Panc1 (cell line): ENCODE data around the gene DNMT3A. TPM values are rescaled to one million over a fixed set of nuclear protein-coding genes. Genes with fewer than 3 reads are reported as not detected.

Source experiments
- ATAC-seq: fragments of 200-7000 bp; cut with Tn5 transposase; 2 replicates; pipeline ENCODE4 v1.9.1; 2020; ENCODE audit warnings: mild to moderate bottlenecking, moderate library complexity
- BruUV-seq: library from RNA; stranded (reverse); fragments of 400-500 nt; replicated peaks from 2 replicates; lab custom pipeline; 2021; lab: Mats Ljungman, UMichigan
- CTCF ChIA-PET: fragments of 300-600 bp; sonication (Branson Sonifier 250); formaldehyde crosslinking; loops from one replicate; lab custom pipeline; 2022; ENCODE audit warnings: antibody characterized with exemption; lab: Charles Lee
- POLR2A ChIA-PET: fragments of 300-600 bp; sonication (Branson Sonifier 250); formaldehyde crosslinking; loops from one replicate; lab custom pipeline; 2022; ENCODE audit warnings: antibody characterized with exemption; lab: Charles Lee
- DNase-seq: peaks from one replicate; pipeline ENCODE4 v3.0.0-alpha.2; 2010; ENCODE audit warnings: low read depth, low spot score
- H3K27ac ChIP-seq: 2 replicates; pipeline ENCODE4 v1.5.1; 2011; ENCODE audit warnings: mild to moderate bottlenecking, low read length, inconsistent platforms
- H3K27me3 ChIP-seq: fragments of 200-500 bp; sonication (Bioruptor generic); 2 replicates; pipeline ENCODE4 v1.6.0; 2014; ENCODE audit warnings: low read length, inconsistent platforms; ENCODE audit not compliant: control insufficient read depth, insufficient read depth
- H3K36me3 ChIP-seq: fragments of 200-500 bp; sonication (Bioruptor generic); 2 replicates; pipeline ENCODE4 v1.5.1; 2014; ENCODE audit warnings: inconsistent platforms, mild to moderate bottlenecking, low read length, moderate library complexity; ENCODE audit not compliant: control insufficient read depth, insufficient read depth
- H3K4me1 ChIP-seq: 2 replicates; pipeline ENCODE4 v1.5.1; 2011; ENCODE audit warnings: inconsistent platforms, mild to moderate bottlenecking, low read length, moderate library complexity; ENCODE audit not compliant: control insufficient read depth, insufficient read depth
- H3K4me3 ChIP-seq, 2 experiments: 2 replicates each; pipeline ENCODE4 v1.5.1; 2011 to 2012; ENCODE audit warnings: low read depth in 2 of 2, low read length in 2 of 2, mild to moderate bottlenecking in 2 of 2, inconsistent platforms in 1 of 2, moderate library complexity in 1 of 2
- H3K9me3 ChIP-seq: fragments of 200-500 bp; sonication (Bioruptor generic); 2 replicates; pipeline ENCODE4 v1.5.1; 2014; ENCODE audit warnings: low read depth, mild to moderate bottlenecking, inconsistent platforms, low read length, moderate library complexity; ENCODE audit not compliant: control insufficient read depth, insufficient read depth
- CTCF ChIP-seq: fragments of 450-650 bp; IDR thresholded peaks from 2 replicates; pipeline ENCODE4 v1.5.1; 2017; ENCODE audit warnings: mild to moderate bottlenecking
- POLR2AphosphoS5 ChIP-seq: IDR thresholded peaks from 2 replicates; pipeline ENCODE4 v1.6.1; 2012; ENCODE audit warnings: mild to moderate bottlenecking, low read depth, low read length, moderate library complexity
- REST ChIP-seq, 2 experiments: IDR thresholded peaks; 2 replicates each; pipeline ENCODE4 v1.6.1; 2011 to 2012; ENCODE audit warnings: low read depth in 2 of 2, control low read depth in 1 of 2, low read length in 1 of 2, mild to moderate bottlenecking in 1 of 2, moderate library complexity in 1 of 2; ENCODE audit not compliant: insufficient read depth in 1 of 2
- SIN3A ChIP-seq: IDR thresholded peaks from 2 replicates; pipeline ENCODE4 v1.6.1; 2012; ENCODE audit warnings: low read depth, mild to moderate bottlenecking, low read length, moderate library complexity, borderline replicate concordance; ENCODE audit not compliant: insufficient read depth
- TCF7L2 ChIP-seq: IDR thresholded peaks from 2 replicates; pipeline ENCODE4 v1.6.1; 2011; ENCODE audit warnings: mild to moderate bottlenecking, low read depth, low read length, inconsistent platforms
- in situ Hi-C: cut with HindIII; loops from 2 replicates; pipeline ENCODE4 v1.10.0; 2016; ENCODE audit warnings: low sequenced_read_pairs, low pct_unique_long_range_greater_than_20kb
- intact Hi-C: fragments of 100-400 bp; cut with micrococcal nuclease; formaldehyde crosslinking; loops from one replicate; pipeline ENCODE4 v1.10.0; 2022; ENCODE audit not compliant: unreplicated experiment
- total RNA-seq: library from RNA; stranded (reverse); gene quantifications from one replicate; pipeline ENCODE4 v1.2.1, GENCODE V29; 2021; ENCODE audit not compliant: unreplicated experiment

The DNMT3A gene
- total RNA-seq, 1 experiment from 2014 or later: 29.3 TPM

- Histone ChIP-seq H3K36me3 (peaks cover 3% of the 10 kb centered on the region; the same call in 1 of the 2 replicates), H3K4me3 (no peak overlapping the region), H3K4me1 (peaks cover 6% of the 10 kb centered on the region), H3K9me3 (no peaks in the 10 kb centered on the region), H3K27me3 (no peaks in the 10 kb centered on the region), H3K27ac (no peak overlapping the region)
- TF ChIP-seq REST (IDR thresholded peaks at IDR 0.05; ENCODE audit: insufficient read depth in 1 of 2, low read depth in 2 of 2, low read length in 1 of 2): no peak
- TF ChIP-seq TCF7L2: no peak
- TF ChIP-seq CTCF: no peak
- no peak for TF ChIP-seq POLR2AphosphoS5
- TF ChIP-seq SIN3A: no peak
- POLR2A ChIA-PET: interaction anchor here (0.8 kb wide), 1 partner anchor 228 kb away, joined by 6 read pairs; no protein-coding TSS in a partner anchor
- no peak for ATAC-seq
- DNase-seq: no peak
- intact Hi-C loops (no loop called here), in situ Hi-C loops (no loop called here)
- no TSS peak for BruUV-seq
- CTCF ChIA-PET: interaction anchor here (0.7 to 1.4 kb wide), 2 partner anchors 35 to 103 kb away, joined by 4 to 7 read pairs; no protein-coding TSS in a partner anchor
These were observed 111.4 kb downstream of the DNMT3A start for GRCh38 chr2:25230198-25230947.

- no TSS peak for BruUV-seq
- CTCF ChIA-PET: interaction anchor here (0.5 to 1.7 kb wide), 6 partner anchors 9 to 360 kb away, joined by 3 to 9 read pairs (median 7); no protein-coding TSS in a partner anchor
- intact Hi-C loops: no loop called here
These were observed 112.2 kb downstream of the DNMT3A start for GRCh38 chr2:25229279-25230197.

More at GRCh38 chr2:25229279-25230197, 112.2 kb downstream of the DNMT3A start:
- Histone ChIP-seq H3K27me3 (no peaks in the 10 kb centered on the region), H3K27ac (no peak overlapping the region), H3K4me3 (no peak overlapping the region), H3K9me3 (no peaks in the 10 kb centered on the region), H3K36me3 (peaks cover 2% of the 10 kb centered on the region; the same call in 1 of the 2 replicates), H3K4me1 (peaks cover 6% of the 10 kb centered on the region)
- ATAC-seq: peak; percentile 11; the same call in 1 of the 2 replicates
- in situ Hi-C loops: no loop called here
- DNase-seq: no peak
- POLR2A ChIA-PET: interaction anchor here (0.5 kb wide), 1 partner anchor 19 kb away, joined by 5 read pairs; no protein-coding TSS in a partner anchor
- no peak for TF ChIP-seq REST (IDR thresholded peaks at IDR 0.05; ENCODE audit: insufficient read depth in 1 of 2, low read depth in 2 of 2, low read length in 1 of 2)
- TF ChIP-seq CTCF: no peak
- no peak for TF ChIP-seq POLR2AphosphoS5
- no peak for TF ChIP-seq TCF7L2
- no peak for TF ChIP-seq SIN3A
